SHP77 (cell line): ENCODE data around the gene SIPA1L3.
"Not testable (repeated sequence)": the region's sequence is repeated elsewhere in the genome, so short reads cannot be mapped to it uniquely, and the experiment has no call there.

Experiments
- DNase-seq, 2 experiments: peaks; one replicate each; lab custom pipeline; 2025; lab: John Stamatoyannopoulos, UW

SIPA1L3 gene, protein sequence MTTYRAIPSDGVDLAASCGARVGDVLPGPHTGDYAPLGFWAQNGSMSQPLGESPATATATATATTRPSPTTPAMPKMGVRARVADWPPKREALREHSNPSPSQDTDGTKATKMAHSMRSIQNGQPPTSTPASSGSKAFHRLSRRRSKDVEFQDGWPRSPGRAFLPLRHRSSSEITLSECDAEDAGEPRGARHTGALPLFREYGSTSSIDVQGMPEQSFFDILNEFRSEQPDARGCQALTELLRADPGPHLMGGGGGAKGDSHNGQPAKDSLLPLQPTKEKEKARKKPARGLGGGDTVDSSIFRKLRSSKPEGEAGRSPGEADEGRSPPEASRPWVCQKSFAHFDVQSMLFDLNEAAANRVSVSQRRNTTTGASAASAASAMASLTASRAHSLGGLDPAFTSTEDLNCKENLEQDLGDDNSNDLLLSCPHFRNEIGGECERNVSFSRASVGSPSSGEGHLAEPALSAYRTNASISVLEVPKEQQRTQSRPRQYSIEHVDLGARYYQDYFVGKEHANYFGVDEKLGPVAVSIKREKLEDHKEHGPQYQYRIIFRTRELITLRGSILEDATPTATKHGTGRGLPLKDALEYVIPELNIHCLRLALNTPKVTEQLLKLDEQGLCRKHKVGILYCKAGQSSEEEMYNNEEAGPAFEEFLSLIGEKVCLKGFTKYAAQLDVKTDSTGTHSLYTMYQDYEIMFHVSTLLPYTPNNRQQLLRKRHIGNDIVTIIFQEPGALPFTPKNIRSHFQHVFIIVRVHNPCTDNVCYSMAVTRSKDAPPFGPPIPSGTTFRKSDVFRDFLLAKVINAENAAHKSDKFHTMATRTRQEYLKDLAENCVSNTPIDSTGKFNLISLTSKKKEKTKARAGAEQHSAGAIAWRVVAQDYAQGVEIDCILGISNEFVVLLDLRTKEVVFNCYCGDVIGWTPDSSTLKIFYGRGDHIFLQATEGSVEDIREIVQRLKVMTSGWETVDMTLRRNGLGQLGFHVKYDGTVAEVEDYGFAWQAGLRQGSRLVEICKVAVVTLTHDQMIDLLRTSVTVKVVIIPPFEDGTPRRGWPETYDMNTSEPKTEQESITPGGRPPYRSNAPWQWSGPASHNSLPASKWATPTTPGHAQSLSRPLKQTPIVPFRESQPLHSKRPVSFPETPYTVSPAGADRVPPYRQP (N-terminal part only)

DNA sequence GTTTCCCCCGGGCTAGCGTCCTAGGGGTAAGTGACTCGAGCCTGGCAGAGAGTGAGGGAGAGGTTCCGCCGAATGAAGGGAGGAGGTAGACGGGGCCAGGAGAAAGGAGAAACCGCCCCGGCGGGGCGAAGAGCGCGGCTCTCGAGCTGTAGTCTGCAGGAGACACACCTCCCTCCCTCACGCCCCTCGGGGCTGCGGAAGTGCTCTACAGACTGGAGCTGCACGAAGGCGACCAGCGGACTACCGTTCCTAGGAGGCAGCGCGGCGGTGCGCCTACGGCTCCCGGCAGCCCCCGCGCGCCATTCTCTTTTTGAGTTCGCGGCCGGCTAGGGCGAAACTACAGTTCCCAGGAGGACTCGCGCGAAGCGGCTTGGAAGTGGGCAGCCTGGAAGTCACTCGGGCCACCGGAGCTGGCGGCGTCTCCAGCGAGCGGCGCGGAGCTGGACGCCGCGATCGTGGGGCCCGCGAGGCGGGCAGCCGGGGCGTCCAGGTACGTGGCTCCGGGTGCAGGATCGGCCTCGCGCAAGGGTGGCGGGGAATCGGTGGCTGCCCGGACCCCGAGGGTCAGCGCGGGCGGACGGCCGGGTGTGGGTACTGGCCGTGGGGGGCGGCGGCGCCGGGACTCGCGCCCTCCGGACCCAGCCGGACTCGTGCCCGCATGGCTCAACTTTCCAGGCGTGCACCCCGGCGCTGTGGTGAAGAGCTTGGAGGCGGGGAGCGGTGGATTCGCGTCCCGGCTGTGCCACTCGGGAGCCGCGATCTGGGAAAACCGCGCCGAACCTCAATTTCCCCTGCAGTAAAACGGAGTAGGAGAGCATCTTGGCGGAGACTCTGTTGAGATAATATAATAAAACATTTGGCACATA, at the start of gene SIPA1L3:
SIPA1L3 (plus strand) TSS at position 340 of the 866 bp plus-strand sequence. CDS start 174,358 bp downstream, outside the sequence.
- DNase-seq, result peak; percentile 98 to 99

DNA sequence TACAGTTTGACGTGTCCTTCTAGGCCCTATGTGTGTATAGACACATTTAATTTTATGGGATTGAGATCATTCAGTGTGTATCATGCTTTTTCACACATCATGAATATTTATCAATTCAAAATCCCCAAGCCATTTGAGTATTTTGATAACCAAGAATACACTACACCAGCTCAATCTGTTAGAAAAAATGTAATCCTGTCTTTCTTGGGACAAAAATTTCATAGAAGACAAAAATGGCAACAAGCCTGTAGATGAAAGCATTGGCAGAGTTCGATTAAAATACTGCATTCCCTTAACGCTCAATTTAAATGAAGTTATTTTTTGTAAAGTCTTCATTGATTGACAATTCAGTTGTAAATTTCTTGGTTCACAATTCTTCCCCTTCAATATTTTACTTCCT, 42.5 kb upstream of the SIPA1L3 start:
- no peak for DNase-seq

DNA sequence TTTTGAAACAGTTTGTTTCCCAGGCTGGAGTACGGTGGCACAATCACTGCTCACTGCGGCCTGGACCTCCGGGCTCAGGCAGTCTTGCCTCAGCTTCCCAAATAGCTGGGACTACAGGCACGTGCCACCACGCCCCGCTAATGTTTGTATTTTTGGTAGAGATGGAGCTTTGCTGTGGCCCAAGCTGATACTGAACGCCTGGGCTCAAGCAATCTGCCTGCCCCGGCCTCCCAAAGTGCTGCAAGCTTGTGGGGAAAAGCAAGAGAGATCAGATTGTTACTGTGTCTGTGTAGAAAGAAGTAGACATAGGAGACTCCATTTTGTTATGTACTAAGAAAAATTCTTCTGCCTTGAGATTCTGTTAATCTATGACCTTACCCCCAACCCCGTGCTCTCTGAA, 41.1 kb upstream of the SIPA1L3 start:
- DNase-seq, result not testable (repeated sequence)

DNA sequence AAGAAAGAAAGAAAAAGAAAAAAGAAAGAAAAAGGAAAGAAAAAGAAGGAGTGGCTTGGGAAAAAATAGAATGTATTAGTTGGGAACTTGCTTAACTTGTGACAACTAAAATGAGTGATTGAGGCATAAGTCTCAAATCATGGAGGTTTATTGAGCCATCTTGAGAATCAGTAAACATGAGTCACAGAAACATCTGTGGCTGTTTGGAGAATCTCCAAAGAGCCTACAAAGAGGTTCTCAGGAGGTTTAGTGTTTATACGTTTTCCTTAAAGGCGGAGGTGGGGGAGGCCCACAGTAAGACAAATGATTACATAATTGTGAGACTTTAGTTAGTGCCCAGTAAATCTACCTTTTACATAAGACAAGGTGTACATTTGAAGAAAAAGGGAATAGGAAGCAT, 39.2 kb upstream of the SIPA1L3 start:
- no peak for DNase-seq

DNA sequence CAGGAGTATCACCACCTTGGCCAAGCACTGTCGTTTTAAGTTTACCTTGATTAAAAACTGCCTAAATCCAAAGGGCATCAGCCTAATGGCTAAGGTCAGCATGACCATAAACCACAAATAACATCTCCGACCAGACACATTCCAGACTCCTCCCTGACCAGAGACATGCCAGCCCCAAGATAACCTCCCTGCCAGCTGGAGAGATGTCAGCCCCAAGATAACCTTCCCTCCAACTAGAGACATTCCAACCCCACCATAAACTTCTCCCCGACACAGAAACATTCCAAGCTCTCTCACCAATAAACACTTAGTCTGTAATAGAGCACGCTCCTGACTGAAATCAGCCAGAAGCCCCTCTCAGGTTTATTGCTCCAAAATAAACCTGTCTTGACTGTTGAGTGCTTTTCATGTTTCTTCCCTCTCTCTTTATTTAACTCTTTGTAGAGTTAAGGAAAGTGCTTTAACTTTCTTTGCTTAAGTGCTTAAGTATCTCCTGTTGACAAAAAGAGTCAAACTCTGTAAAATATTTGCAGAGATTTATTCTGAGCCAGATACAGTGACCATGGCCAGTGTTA, 37.2 kb upstream of the SIPA1L3 start:
- DNase-seq, result no peak

DNA sequence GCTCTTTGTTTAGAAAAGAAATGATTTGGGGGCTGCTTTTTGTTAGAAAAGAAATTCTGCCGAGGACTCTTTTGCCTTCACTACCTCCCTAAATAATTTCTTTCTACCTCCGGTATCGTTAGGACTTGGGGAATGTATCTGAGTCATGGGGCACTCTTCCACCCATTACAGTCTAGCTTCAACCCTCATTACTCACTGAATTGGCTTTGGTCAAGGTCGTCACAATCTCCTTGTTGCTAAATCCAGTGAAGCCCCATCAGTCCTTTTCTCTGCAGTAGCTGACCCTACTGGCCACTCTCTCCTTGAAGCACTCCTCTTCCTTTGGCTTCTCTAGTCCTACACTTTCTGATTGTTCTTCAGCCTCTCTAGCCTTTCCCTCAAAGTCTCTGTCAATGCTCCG, 34.6 kb upstream of the SIPA1L3 start:
- DNase-seq, result no peak

DNA sequence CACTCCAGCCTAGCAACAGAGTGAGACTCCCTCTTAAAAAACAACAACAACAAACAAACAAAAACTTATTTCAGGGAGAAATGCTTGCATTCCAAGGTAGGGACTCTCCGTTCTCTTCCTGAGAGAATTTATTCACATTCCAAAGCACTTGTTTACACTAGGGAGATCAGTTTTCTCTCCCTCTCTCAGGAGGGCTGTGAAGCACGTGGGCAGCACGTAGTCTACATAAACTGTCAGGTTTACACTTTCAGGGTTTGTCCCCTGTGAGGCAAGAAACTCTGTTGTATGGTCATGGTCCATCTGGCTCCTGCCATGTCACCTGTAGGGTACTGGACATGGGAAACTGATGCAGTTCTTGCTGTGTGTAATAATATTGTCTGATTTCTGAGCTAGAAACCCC, 32.2 kb upstream of the SIPA1L3 start:
- no peak for DNase-seq

DNA sequence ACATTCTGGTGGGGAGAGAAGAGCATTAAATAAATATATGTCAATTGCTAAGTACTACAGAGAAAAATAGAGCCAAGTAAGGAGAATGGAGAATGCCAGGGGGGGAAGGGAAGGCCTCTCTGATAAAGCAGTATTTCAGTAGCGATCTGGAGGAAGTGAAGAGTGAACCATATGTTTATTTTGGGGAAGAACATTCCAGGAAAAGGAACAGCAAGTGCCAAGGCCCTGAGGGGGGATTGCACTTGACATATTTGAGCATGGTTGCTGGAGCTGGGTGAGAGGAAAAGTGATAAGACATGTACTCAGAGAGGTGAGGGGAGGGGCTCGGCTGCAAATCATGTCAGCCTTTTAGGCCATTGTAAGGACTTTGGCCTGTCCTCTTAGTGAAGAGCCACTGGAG, 31.0 kb upstream of the SIPA1L3 start:
- DNase-seq, result no peak

DNA sequence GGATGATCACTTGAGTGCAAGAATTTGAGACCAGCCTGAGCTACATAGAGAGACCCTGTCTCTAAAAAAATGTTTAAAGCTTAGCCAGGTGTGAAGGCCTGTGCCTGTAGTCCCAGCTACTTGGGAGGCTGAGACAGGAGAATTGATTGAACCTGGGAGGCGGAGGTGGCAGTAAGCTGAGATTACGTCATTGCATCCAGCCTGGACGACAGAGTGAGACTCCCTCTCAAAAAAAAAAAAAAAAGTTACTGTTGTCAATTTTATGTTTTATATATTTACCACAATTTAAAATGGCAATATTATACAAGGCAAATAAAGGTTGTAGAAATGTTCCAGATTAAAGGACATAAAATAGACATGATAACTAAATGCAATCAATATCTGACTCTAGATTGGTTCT, 29.9 kb upstream of the SIPA1L3 start:
- no peak for DNase-seq

DNA sequence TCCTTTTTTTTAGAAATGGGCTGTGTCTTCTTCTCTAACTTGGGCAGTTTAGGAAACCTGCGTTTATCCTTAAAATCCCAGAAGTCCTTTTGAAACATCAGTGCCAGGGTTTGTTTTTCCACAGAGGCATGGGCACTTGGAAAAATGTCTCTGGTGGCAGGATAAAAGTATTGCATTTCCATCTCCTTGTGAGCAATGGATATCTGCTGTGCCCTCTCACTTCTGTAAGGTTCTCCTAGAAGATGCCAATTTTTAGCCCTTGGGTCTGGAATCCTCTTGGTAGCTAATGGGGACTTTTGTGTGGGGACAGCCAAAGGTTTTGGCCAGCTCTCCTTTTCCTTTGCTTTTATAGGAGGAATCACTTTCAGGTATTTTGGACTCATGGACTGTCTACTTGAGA, 21.6 kb upstream of the SIPA1L3 start:
- DNase-seq, result no peak

DNA sequence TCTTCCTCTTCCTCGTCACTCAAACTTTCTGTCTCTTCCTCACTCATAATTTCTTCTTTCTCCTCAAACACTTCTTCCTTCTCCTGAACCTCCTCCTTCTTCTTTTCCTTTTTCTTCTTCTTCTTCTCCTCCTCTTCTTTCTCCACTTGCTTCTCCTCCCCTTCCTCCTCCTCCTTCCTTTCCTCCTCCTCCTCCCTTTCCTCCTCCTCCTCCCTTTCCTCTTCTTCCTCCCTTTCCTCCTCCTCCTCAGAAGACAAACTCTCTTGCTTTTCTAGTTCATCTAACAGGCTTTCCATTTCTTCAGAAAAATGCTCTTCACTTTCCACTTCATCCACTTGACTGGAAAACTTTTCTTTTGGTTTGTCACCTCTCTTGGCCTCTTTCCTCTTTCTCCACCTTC, 20.4 kb upstream of the SIPA1L3 start:
- DNase-seq, result no peak

DNA sequence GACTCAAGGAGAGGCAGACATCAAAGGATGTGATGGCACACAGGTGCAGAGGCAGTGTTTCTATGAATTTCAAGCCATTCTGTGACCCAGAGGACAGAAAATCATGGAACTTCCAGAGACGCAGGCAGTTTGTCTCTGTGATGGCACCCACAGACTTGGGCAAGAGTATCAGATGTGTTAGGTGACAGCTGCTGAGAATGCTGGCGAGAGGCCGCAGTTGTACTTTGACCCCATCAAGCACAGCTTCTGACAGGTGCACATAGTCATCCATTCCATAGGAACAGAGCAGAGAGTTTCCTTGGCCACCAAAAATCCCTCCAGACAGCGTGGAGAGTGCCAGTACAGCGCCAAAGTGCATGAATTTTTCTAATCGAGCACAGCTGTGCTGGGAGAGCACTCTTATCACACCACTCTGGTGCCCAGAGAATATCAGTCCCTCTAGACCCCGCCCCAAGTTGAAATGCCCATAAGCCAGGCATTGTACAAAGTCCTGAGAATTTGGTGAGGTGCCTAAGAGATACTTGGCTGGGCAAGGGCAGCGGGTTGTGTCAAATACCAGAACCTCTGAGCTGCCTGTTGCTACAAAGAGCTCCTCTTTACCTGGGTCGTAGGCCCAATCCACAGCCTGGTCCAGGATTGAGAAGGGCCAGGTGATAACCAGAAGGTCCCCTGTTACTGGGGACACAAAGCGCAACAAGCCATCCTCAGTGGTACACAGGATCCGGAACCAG, 13.0 kb upstream of the SIPA1L3 start:
- DNase-seq, result no peak

DNA sequence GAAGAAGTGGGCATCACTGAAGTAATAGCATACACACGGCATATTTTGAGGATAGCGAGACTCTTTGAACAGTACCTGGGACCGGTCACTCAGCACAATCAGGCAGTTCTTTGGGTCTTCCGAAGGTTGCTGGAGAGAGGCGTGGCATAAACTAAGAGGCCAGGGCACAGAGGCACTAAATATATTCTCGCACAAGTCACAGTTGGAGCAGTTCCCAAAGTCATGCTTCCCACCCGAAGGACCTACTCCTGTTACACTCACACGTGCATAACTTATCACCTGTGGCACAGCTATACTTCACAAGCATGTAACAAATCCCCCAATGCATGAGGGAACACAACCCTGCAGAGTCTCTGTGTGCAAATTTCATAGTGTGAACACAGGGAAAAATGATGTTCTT, 10.8 kb upstream of the SIPA1L3 start:
- DNase-seq, result no peak

DNA sequence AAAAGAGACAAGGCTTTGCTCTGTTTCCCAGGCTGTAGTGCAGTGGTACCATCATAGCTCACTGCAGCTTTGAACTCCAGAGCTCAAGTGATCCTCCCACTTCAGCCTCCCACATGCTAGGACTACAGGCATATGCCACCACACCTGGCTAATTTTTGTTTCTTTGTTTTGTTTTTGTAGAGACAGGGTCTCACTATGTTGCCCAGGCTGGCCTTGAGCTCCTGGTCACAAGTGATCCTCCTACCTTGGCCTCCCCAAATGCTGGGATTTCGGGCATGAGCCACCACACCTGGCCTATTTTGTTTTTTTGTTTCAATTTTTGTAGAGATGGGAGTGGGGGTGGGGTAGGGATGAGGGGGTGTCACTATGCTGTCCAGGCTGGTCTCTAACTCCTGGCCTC, 7.6 kb upstream of the SIPA1L3 start:
- DNase-seq, result no peak

DNA sequence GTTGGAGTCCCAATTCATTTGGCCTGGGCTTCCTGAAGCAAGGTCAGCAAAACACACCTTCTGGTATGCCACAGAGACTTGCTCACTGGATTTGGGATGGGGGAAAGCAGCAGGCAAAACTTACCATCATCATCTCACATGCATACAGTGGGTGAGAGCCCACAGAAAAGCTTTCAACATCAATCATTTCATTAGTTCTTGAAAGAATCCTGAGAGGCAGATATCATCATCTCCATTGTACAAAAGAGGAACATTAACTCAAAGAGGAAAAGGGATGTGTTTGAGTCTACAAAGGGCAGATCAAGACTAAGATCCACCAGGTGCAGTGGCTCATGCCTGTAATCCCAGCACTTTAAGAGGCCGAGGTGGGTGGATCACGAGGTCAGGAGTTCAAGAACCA, 7.0 kb upstream of the SIPA1L3 start:
- no peak for DNase-seq

DNA sequence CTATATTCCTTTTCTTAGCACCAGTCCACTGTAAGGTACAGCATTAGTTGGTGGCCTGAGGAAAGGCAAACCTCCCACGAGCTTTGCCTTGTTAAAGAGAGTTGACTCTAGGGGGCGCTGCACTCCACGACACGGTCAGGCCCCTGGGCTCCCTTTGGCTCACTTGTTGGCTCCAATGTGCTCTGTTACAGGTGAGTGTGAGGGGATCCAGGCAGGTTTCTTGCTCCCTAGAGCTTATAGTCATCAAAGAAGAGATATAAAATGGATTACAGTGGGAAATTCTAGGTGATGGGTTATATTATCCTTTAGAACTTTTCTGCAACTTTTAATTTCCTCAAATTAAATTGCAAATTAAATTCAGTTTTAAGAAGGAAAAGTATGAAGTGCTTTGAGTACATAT, 4.3 kb upstream of the SIPA1L3 start:
- DNase-seq, result peak; percentile 88 to 92

DNA sequence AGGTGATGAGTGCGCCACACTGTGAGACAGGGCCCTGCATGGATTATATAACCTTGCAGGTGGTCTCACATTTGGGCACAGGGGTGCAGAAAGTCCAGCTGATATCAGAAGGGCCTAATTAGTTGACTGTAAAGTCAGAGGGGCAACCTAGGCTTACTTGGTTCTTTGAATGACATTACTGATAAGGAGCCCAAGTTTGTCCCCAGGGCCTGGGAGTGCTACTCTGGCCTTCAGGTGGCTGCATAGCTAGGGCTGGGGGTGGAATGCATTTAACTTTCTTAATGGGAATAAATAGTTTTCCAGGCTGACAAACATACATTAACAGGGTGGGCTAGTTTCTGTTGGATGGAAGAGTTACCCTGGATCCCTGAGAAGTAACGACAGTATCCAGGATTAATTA, 3.9 kb upstream of the SIPA1L3 start:
- no peak for DNase-seq

DNA sequence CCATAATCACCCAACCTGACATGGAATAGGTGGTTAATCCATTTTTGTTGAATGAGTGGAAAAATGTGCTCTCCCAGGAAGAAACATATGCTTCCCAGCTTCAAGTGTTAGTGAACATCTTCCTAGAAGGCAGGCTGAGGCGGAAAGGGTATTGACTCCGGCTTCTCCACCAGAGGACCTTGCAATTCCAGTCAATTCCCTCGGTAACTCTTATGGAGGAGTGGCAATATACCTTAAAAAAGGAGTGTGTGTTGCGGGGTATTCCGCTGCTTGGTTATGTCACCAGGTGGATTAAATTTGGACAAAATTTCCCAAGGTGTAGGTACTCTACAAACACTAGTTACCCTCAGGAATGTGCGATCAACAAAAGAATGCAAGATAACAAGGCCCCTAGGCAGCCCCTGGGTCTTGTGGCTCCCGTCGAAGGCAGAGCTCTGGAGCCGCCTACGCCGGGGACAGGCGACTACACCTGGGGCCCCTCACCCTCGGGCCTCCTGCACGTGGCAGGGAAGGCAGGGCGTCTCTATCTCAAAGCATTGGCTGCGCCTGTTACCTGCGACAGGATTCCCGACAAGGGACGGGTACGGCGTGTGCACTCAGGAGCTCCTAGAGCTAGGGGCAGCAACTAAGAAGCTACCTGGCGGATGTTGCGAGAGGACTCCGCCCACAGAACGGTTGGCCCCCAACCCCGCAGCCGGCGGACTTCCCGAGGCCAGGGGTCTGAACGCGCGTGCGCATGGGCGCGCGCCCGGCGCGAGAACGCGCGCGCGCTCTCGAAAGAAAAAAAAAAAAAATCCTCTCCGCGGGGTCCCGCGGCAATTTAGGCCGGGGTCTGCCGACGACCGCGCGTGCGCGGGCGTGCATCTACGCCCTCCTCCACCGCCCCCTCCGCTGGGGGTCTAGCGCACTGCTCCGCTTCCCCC, 801 bp upstream of the SIPA1L3 start, which contains the start of gene WDR87:
WDR87 (minus strand) TSS at position 649 of the 923 bp plus-strand sequence. CDS start 8,355 bp downstream, outside the sequence.
- peak; percentile 59 to 79 for DNase-seq

DNA sequence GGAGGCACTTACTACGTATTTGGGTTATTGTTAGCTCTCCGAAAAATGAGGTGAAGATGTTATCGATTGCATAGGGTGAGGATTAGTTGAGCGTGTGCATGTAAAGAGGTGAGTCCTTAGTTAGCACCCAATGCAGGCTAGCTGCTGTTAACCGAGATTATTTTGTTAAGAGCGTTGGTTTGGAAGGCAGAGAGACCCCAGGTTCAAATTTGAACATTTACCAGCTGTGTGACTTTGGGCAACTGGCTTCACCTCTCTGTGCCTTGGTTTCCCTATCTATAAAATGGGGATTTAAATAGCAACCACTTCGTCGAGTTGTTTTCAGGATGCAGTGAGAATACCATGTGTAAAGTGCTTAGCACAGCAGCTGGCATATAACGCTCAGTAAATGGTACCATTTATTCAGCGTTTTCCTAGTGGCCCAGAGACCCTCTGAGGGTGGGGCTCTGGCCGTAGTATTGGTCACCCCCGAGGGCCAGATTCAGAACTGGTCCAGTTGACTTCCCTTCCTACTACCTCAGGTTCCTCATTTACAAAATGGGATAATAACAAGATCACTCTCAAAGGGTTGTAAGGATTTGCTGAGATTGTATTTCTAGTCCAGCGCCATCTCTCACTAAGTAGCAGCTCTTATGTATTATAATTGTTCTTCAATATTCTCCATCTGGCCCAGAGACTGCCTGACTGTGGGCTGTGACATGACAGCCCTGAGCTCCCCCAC, 887 bp downstream of the SIPA1L3 start:
- DNase-seq, result no peak
